HG02852 (cell line): ENCODE data around the gene LEMD3.
A peak's percentile ranks its signal among the peaks of the same experiment; 100 is the strongest.

Experiments
- ATAC-seq: cut with Tn5 transposase; IDR thresholded peaks from one replicate; pipeline ENCODE4 v1.9.1; 2021; ENCODE audit warnings: mild to moderate bottlenecking, moderate library complexity; ENCODE audit not compliant: unreplicated experiment

LEMD3 gene

GRCh38 chr12:65168681-65169319, 583 bp upstream of the LEMD3 start:
- ATAC-seq = no peak

GRCh38 chr12:65170209-65170881, 962 bp downstream of the LEMD3 start:
- peak; percentile 47 for ATAC-seq

- no peak for ATAC-seq
These were observed 1.7 kb downstream of the LEMD3 start for GRCh38 chr12:65171073-65171472.

GRCh38 chr12:65171870-65172269, 2.5 kb downstream of the LEMD3 start:
- no peak for ATAC-seq

- ATAC-seq = no peak
These were observed 6.0 kb downstream of the LEMD3 start for GRCh38 chr12:65175385-65175784.

GRCh38 chr12:65182012-65182739, 12.8 kb downstream of the LEMD3 start:
- no peak for ATAC-seq

- no peak for ATAC-seq
These were observed 14.9 kb downstream of the LEMD3 start for GRCh38 chr12:65184176-65184857.

- no peak for ATAC-seq
These were observed 15.5 kb downstream of the LEMD3 start for GRCh38 chr12:65184858-65185229.

GRCh38 chr12:65187665-65188064, 18.3 kb downstream of the LEMD3 start:
- ATAC-seq = no peak

GRCh38 chr12:65188179-65188701, 18.9 kb downstream of the LEMD3 start:
- peak; percentile 54 for ATAC-seq

- peak; percentile 96 for ATAC-seq
These were observed 19.8 kb downstream of the LEMD3 start for GRCh38 chr12:65189028-65189718.

GRCh38 chr12:65192963-65193516, 23.7 kb downstream of the LEMD3 start:
- no peak for ATAC-seq

GRCh38 chr12:65194949-65195348, 25.6 kb downstream of the LEMD3 start:
- ATAC-seq = no peak

- ATAC-seq = no peak
These were observed 26.1 kb downstream of the LEMD3 start for GRCh38 chr12:65195387-65196055.

GRCh38 chr12:65196762-65197567, 27.6 kb downstream of the LEMD3 start:
- ATAC-seq = no peak

- ATAC-seq = no peak
These were observed 30.2 kb downstream of the LEMD3 start for GRCh38 chr12:65199604-65200003.

GRCh38 chr12:65200007-65200665, 30.8 kb downstream of the LEMD3 start:
- no peak for ATAC-seq

- ATAC-seq = no peak
These were observed 34.0 kb downstream of the LEMD3 start for GRCh38 chr12:65203376-65203775.
